22Rv1 (cell line): ENCODE results near the gene HECW1.

ENCODE experiments used
- H3K27ac ChIP-seq: fragments of 450-650 bp; 2 replicates; pipeline ENCODE4 v1.5.1; 2017
- CTCF ChIP-seq: fragments of 450-650 bp; IDR thresholded peaks from 2 replicates; pipeline ENCODE4 v1.5.1; 2017; ENCODE audit warnings: mild to moderate bottlenecking
- ZFX ChIP-seq: fragments of 450-650 bp; IDR thresholded peaks from 2 replicates; pipeline ENCODE4 v1.6.1; 2017; ENCODE audit warnings: antibody characterized with exemption, borderline replicate concordance

The HECW1 gene

GRCh38 chr7:43078794-43079193 is 33.7 kb upstream of the HECW1 start:
- H3K27ac ChIP-seq = no peak overlapping the region
- TF ChIP-seq ZFX = no peak

- no peak for TF ChIP-seq CTCF
- H3K27ac ChIP-seq = no peak overlapping the region
Measured at GRCh38 chr7:43081603-43082002, 30.8 kb upstream of the HECW1 start.

DNA sequence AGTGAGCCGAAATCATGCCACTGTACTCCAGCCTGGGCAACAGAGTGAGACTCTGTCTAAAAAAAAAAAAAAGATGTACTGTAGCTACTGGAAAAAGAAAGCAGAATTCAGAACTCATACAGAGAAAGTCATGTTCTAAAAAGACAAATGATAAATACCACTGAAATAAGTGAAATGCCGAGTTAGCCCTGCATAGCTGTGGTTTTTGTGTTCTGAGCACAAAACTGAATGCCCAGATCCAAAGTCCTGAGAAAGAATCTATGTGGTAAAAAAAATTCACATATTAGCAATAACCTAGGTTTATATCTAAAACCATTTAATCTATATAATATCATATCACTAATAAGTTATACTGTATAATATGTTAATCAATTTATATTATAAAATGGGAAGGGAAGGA is 29.3 kb upstream of the HECW1 start:
- TF ChIP-seq ZFX = no peak
- no peak for TF ChIP-seq CTCF
- H3K27ac ChIP-seq = no peak overlapping the region

DNA sequence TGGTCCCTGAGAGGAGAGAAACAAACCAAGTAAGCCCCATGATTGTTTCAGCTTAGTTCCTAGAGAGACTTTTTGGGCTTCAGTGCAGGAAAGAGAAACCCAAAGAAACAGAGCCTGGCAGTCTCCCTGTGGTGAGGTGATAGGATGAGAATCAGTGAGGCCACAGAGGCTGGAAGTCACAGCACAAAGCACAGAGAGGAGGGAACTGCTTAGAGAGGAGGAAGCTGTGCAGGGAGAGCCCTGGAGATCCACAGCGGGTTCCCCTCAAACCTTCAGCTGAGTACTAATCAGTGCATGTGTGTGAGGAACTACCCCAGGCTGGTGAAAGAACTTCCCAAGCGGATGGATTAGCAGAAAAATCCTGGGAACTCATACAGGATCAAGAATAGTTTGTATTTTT is 27.4 kb upstream of the HECW1 start:
- H3K27ac ChIP-seq = no peak overlapping the region
- TF ChIP-seq CTCF = no peak
- TF ChIP-seq ZFX = no peak

GRCh38 chr7:43085992-43086391 is 26.5 kb upstream of the HECW1 start:
- H3K27ac ChIP-seq = no peak overlapping the region
- TF ChIP-seq CTCF = no peak
- TF ChIP-seq ZFX = no peak

DNA sequence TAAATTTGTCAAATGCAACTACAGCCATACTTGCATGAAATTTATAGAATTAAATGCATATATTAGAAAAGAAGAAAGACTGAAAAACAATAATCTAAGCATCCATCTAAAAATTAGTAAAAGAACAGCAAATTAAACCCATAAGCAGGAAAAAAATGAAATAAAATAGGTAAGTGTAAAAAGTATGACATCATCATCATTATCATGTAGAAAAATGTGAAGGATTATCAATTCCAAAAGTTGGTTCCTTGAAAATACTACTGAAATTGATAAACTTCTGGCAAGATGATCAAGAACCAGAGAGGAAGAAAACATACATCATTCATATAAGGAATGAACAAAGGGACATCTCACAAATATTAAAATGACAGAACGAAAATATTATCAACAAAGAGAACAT is 19.6 kb upstream of the HECW1 start:
- H3K27ac ChIP-seq = no peak overlapping the region
- TF ChIP-seq CTCF (no peak), ZFX (no peak)

GRCh38 chr7:43096875-43097274 is 15.6 kb upstream of the HECW1 start:
- TF ChIP-seq CTCF = no peak
- no peak for TF ChIP-seq ZFX
- H3K27ac ChIP-seq = no peak overlapping the region

DNA sequence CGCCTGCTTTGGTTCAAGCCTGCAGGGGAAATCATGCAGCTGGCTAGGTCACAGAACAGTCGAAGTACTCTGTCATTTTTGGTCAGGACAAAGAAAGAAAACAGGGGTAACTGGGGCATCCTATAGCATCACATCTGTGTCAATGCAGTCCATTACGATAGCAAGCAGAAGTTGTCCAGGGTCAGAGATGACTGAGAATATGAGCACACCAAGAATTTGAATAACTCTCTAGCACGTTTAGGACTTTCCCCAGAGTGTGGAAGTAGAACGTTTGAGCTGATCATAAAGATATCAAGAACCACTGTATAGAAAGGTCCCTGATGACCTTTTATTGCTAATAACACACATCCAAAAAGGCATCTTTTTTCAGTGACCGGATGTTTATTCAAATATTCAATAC is 12.7 kb upstream of the HECW1 start:
- TF ChIP-seq ZFX (no peak), CTCF (no peak)
- H3K27ac ChIP-seq = no peak overlapping the region
